HepG2 (cell line): Measurements from ENCODE around the gene ASTN1.

Experiments used
- MYC ChIP-seq: sonication (generic); formaldehyde crosslinking; IDR thresholded peaks from 2 replicates; pipeline ENCODE4 v1.9.0; 2021; ENCODE audit warnings: missing genetic modification reagents, borderline replicate concordance
- ZNF124 ChIP-seq: sonication (generic); formaldehyde crosslinking; IDR thresholded peaks from 2 replicates; pipeline ENCODE4 v1.4.0; 2020; ENCODE audit warnings: missing genetic modification reagents

- TF ChIP-seq MYC (CRISPR knock-in tag) (no peak), ZNF124 (CRISPR knock-in tag) (no peak)
These were observed 57.7 kb downstream of the ASTN1 start for GRCh38 chr1:177106614-177107365.
